Activated T-helper 1 cell treated with anti-CD3 and anti-CD28 coated beads, Interleukin-12 subunit alpha, Interleukin-12 subunit beta, Interleukin-2, Interleukin-4 antibody, amounts not matched to agents 30 ng/mL and 10 ng/mL and 1 ng/mL, durations not matched to agents 14 hours and 24 hours and 36 hours (primary cell): ENCODE data around the gene CILP. TPM values are rescaled to one million over a fixed set of nuclear protein-coding genes. Genes with fewer than 3 reads are reported as not detected.

Source experiments
- DNase-seq: peaks from one replicate; pipeline ENCODE4 v3.0.0; 2021; ENCODE audit warnings: low spot score
- H3K27ac Mint-ChIP-seq: one replicate; pipeline ENCODE4 v1.8.0; 2021; ENCODE audit warnings: mild to moderate bottlenecking, mixed read lengths
- H3K27me3 Mint-ChIP-seq: one replicate; pipeline ENCODE4 v1.8.0; 2022; ENCODE audit warnings: mild to moderate bottlenecking, moderate library complexity, mixed read lengths; ENCODE audit not compliant: insufficient read depth
- H3K36me3 Mint-ChIP-seq: one replicate; pipeline ENCODE4 v1.8.0; 2021; ENCODE audit warnings: low read depth, mixed read lengths
- H3K4me1 Mint-ChIP-seq: one replicate; pipeline ENCODE4 v1.8.0; 2021; ENCODE audit warnings: low read depth, mixed read lengths
- H3K4me3 Mint-ChIP-seq: one replicate; pipeline ENCODE4 v1.8.0; 2021; ENCODE audit warnings: mild to moderate bottlenecking, moderate library complexity, mixed read lengths
- H3K9me3 Mint-ChIP-seq: one replicate; pipeline ENCODE4 v1.8.0; 2021; ENCODE audit warnings: mixed read lengths
- intact Hi-C: fragments of 100-400 bp; cut with micrococcal nuclease; formaldehyde crosslinking; loops from one replicate; pipeline ENCODE4 v1.15.1; 2024
- total RNA-seq: library from RNA; stranded (reverse); gene quantifications from 2 replicates; pipeline ENCODE4 v1.2.3, GENCODE V29; 2022

The CILP gene
- total RNA-seq, 1 donor from 2014 or later, result not detected

GRCh38 chr15:65146438-65146837 lies 64.8 kb downstream of the CILP start:
- no peaks in the 10 kb centered on the region for H3K9me3 Mint-ChIP-seq
- intact Hi-C loops, result no loop called here
- H3K36me3 Mint-ChIP-seq, result peaks cover 8% of the 10 kb centered on the region
- H3K27ac Mint-ChIP-seq, result no peak overlapping the region
- no peaks in the 10 kb centered on the region for H3K4me1 Mint-ChIP-seq
- no peaks in the 10 kb centered on the region for H3K27me3 Mint-ChIP-seq
- DNase-seq, result no peak
- H3K4me3 Mint-ChIP-seq, result no peak overlapping the region

Other genes with a start within 250 kb of the CILP start
- gene SPG21, start 221.6 kb downstream of the CILP start, total RNA-seq, result 70.2 and 73.3 TPM in 2 replicates
- gene MTFMT, start 181.8 kb downstream of the CILP start, total RNA-seq, result 18.8 and 21.1 TPM in 2 replicates
- not detected in 2 replicates for gene SLC51B, start 166.1 kb downstream of the CILP start, total RNA-seq
- not detected in 2 replicates for gene RASL12, start 143.5 kb downstream of the CILP start, total RNA-seq
- gene KBTBD13, start 134.7 kb downstream of the CILP start, total RNA-seq, result not detected in 2 replicates
- 5.9 and 7.0 TPM in 2 replicates for gene UBAP1L, start 96.3 kb downstream of the CILP start, total RNA-seq
- 51.2 and 54.7 TPM in 2 replicates for gene PDCD7, start 77.7 kb downstream of the CILP start, total RNA-seq
- gene CLPX, start 26.1 kb downstream of the CILP start, total RNA-seq, result 55.7 and 57.2 TPM in 2 replicates
- gene PARP16, start 75.4 kb upstream of the CILP start, total RNA-seq, result 12.4 and 14.0 TPM in 2 replicates
- gene RNU5A-1, start 84.6 kb upstream of the CILP start, total RNA-seq, result not detected in 2 replicates
- not detected in 2 replicates for gene RNU5B-1, start 93.2 kb upstream of the CILP start, total RNA-seq
- not detected in 2 replicates for gene IGDCC3, start 166.5 kb upstream of the CILP start, total RNA-seq
- 0.37 and 0.52 TPM in 2 replicates for gene IGDCC4, start 211.5 kb upstream of the CILP start, total RNA-seq